HG03108 (cell line): ENCODE results near the gene RABL2B.

Experiments
- ATAC-seq: cut with Tn5 transposase; IDR thresholded peaks from one replicate; pipeline ENCODE4 v1.9.1; 2021; ENCODE audit warnings: moderate library complexity; ENCODE audit not compliant: unreplicated experiment

Gene RABL2B

GRCh38 chr22:50738649-50739227, 44.7 kb downstream of the RABL2B start:
- no peak for ATAC-seq

GRCh38 chr22:50737728-50738648, 45.4 kb downstream of the RABL2B start, which contains the start of gene ACR:
Gene ACR (plus strand): TSS chr22:50738204. CDS start chr22:50738236, 32 bp downstream.
- ATAC-seq: no peak

- ATAC-seq: no peak
Observed at GRCh38 chr22:50735739-50736030, 47.8 kb downstream of the RABL2B start.

- ATAC-seq: no peak
Observed at GRCh38 chr22:50734986-50735738, 48.3 kb downstream of the RABL2B start.

GRCh38 chr22:50734343-50734771, 49.1 kb downstream of the RABL2B start:
- no peak for ATAC-seq

- no peak for ATAC-seq
Observed at GRCh38 chr22:50733521-50734342, 49.7 kb downstream of the RABL2B start.

GRCh38 chr22:50732681-50733080, 50.8 kb downstream of the RABL2B start:
- ATAC-seq: no peak

- no peak for ATAC-seq
Observed at GRCh38 chr22:50731811-50732624, 51.4 kb downstream of the RABL2B start.

- no peak for ATAC-seq
Observed at GRCh38 chr22:50730941-50731661, 52.3 kb downstream of the RABL2B start.

- ATAC-seq: no peak
Observed at GRCh38 chr22:50730013-50730891, 53.2 kb downstream of the RABL2B start.

- ATAC-seq: no peak
Observed at GRCh38 chr22:50729391-50730012, 53.9 kb downstream of the RABL2B start.

GRCh38 chr22:50728523-50728931, 54.9 kb downstream of the RABL2B start:
- no peak for ATAC-seq

GRCh38 chr22:50727678-50728522, 55.5 kb downstream of the RABL2B start:
- ATAC-seq: no peak

GRCh38 chr22:50726643-50727340, 56.6 kb downstream of the RABL2B start:
- ATAC-seq: no peak

- ATAC-seq: no peak
Observed at GRCh38 chr22:50725597-50725996, 57.8 kb downstream of the RABL2B start.

- no peak for ATAC-seq
Observed at GRCh38 chr22:50724616-50725015, 58.8 kb downstream of the RABL2B start.
